Natural killer cell treated with Interleukin-12 subunit alpha and Interleukin-12 subunit beta and Interleukin-15 and Interleukin-18, amount 100 ng/mL, for 72 hours (primary cell): ENCODE measurements around the gene HPCAL1. TPM values are rescaled to one million over a fixed set of nuclear protein-coding genes. Genes with fewer than 3 reads are reported as not detected.
A peak's percentile ranks its signal among the peaks of the same experiment; 100 is the strongest.

Experiments
- ATAC-seq, 2 donors: fragments of 150-1000 bp; cut with Tn5 transposase in 1 of 2; sonication (Bioruptor Pico), chemical (Tn5 transposase) in 1 of 2; 2 replicates each; pipeline ENCODE4 v1.10.0; 2021
- DNase-seq: peaks from one replicate; pipeline ENCODE4 v3.0.0; 2022; ENCODE audit warnings: low spot score
- H3K27ac Mint-ChIP-seq, 2 donors: 1 replicate in 1 of 2; 2 replicates in 1 of 2; pipeline ENCODE4 v1.8.0; 2022; ENCODE audit warnings: mixed read lengths in 2 of 2, mild to moderate bottlenecking in 1 of 2, moderate library complexity in 1 of 2
- H3K27me3 Mint-ChIP-seq, 2 donors: 1 replicate in 1 of 2; 2 replicates in 1 of 2; pipeline ENCODE4 v1.8.0; 2022; ENCODE audit warnings: mixed read lengths in 2 of 2
- H3K36me3 Mint-ChIP-seq: one replicate; pipeline ENCODE4 v1.8.0; 2022; ENCODE audit warnings: mixed read lengths
- H3K4me1 Mint-ChIP-seq, 2 donors: 1 replicate in 1 of 2; 2 replicates in 1 of 2; pipeline ENCODE4 v1.8.0; 2022; ENCODE audit warnings: low read depth in 2 of 2, mixed read lengths in 2 of 2, mild to moderate bottlenecking in 1 of 2
- H3K4me3 Mint-ChIP-seq: one replicate; pipeline ENCODE4 v1.8.0; 2022; ENCODE audit warnings: mixed read lengths
- H3K9me3 Mint-ChIP-seq: 2 replicates; pipeline ENCODE4 v1.8.0; 2022; ENCODE audit warnings: mixed read lengths
- total RNA-seq, 2 donors: library from RNA; stranded (reverse); gene quantifications; one replicate each; pipeline ENCODE4 v1.2.3, GENCODE V29; 2022

The HPCAL1 gene
- total RNA-seq, 2 donors from 2014 or later, result 13.8 to 19.0 TPM

GRCh38 chr2:10408649-10409579 lies 106.2 kb downstream of the HPCAL1 start:
- no peaks in the 10 kb centered on the region for H3K27me3 Mint-ChIP-seq
- H3K9me3 Mint-ChIP-seq, result no peaks in the 10 kb centered on the region
- H3K4me3 Mint-ChIP-seq, result peak overlapping the region; percentile 78
- DNase-seq, result peak; percentile 84
- H3K27ac Mint-ChIP-seq, result peak overlapping the region; percentile 22 to 58
- peaks cover 34% of the 10 kb centered on the region in 2 donors for H3K4me1 Mint-ChIP-seq
- H3K36me3 Mint-ChIP-seq, result no peaks in the 10 kb centered on the region
- peak; percentile 83 to 84 for ATAC-seq

GRCh38 chr2:10410001-10410822 lies 107.5 kb downstream of the HPCAL1 start:
- Mint-ChIP-seq H3K27me3 (no peaks in the 10 kb centered on the region), H3K4me3 (peak overlapping the region; percentile 11), H3K9me3 (no peaks in the 10 kb centered on the region), H3K4me1 (peaks cover 34% of the 10 kb centered on the region in 2 donors), H3K36me3 (no peaks in the 10 kb centered on the region), H3K27ac (no peak overlapping the region)
- ATAC-seq, result no peak
- DNase-seq, result no peak

DNA sequence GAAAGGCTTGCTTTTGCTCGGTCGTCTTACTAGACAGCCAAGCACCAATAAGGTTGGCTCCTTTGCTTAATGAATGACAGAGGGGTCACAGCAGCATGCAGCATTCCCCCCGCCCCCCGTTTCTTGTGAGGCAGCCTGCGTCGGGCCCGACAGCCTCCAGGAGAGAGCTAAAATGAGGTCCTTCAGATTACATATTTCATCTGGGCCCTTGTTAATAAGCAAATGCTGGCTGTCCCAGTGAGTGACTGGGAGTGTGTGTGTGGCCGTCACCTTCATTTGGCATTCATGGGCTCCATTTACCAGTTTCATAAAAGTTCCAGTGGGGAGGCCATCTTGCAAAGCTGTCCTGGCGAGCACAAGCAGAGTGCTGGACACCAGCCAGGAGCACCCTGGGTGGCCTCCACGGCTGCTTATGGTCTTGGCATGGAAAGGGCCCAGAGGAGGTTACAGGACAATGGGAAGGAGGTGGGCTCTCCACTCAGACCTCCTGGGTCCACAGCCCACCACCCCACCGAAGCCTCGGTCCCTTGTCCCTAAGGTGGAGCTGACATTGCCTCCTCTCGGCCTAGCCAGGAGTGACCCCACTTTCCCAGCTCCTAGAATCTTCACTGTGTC lies 108.2 kb downstream of the HPCAL1 start:
- DNase-seq, result no peak
- no peak overlapping the region for H3K4me3 Mint-ChIP-seq
- no peaks in the 10 kb centered on the region for H3K36me3 Mint-ChIP-seq
- H3K4me1 Mint-ChIP-seq, result peaks cover 34% of the 10 kb centered on the region in 2 donors
- H3K9me3 Mint-ChIP-seq, result no peaks in the 10 kb centered on the region
- H3K27me3 Mint-ChIP-seq, result no peaks in the 10 kb centered on the region
- ATAC-seq, result no peak
- H3K27ac Mint-ChIP-seq, result no peak overlapping the region

- Mint-ChIP-seq H3K27me3 (no peaks in the 10 kb centered on the region), H3K36me3 (no peaks in the 10 kb centered on the region), H3K4me3 (no peak overlapping the region), H3K9me3 (no peaks in the 10 kb centered on the region), H3K4me1 (peaks cover 34% of the 10 kb centered on the region in 2 donors), H3K27ac (no peak overlapping the region)
- DNase-seq (no peak), ATAC-seq (no peak)
Measured at GRCh38 chr2:10411557-10411956, 108.9 kb downstream of the HPCAL1 start.

DNA sequence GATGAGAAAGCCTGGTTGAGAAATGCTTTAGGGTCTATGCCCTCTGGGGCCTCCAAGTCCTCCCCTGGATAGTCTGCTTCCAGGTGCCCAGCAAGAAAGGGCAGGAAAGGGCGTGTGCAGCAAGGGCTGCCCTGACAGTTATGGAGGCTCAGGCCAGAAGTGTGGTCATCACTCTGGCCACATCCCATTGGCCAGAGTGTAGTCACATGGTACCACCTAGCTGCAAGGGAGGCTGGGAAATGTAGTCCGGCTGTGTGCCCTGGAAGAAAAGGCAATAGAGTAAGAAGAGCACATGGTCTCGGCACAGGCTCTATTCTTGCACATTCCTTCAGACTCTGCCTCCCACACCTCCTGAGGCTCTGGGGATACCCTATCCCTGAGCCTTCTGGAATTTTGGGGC lies 109.7 kb downstream of the HPCAL1 start:
- no peaks in the 10 kb centered on the region for H3K9me3 Mint-ChIP-seq
- H3K4me3 Mint-ChIP-seq, result no peak overlapping the region
- H3K27ac Mint-ChIP-seq, result no peak overlapping the region
- H3K27me3 Mint-ChIP-seq, result no peaks in the 10 kb centered on the region
- no peak for DNase-seq
- H3K4me1 Mint-ChIP-seq, result peaks cover 27 to 28% of the 10 kb centered on the region in 2 donors
- H3K36me3 Mint-ChIP-seq, result no peaks in the 10 kb centered on the region
- peak; percentile 62 to 79 for ATAC-seq

GRCh38 chr2:10413503-10413902 lies 110.8 kb downstream of the HPCAL1 start:
- H3K4me1 Mint-ChIP-seq, result peaks cover 16 to 19% of the 10 kb centered on the region in 2 donors
- no peaks in the 10 kb centered on the region for H3K9me3 Mint-ChIP-seq
- H3K27me3 Mint-ChIP-seq, result no peaks in the 10 kb centered on the region
- H3K36me3 Mint-ChIP-seq, result no peaks in the 10 kb centered on the region
- DNase-seq (no peak), ATAC-seq (no peak)
- no peak overlapping the region for H3K4me3 Mint-ChIP-seq
- no peak overlapping the region for H3K27ac Mint-ChIP-seq

DNA sequence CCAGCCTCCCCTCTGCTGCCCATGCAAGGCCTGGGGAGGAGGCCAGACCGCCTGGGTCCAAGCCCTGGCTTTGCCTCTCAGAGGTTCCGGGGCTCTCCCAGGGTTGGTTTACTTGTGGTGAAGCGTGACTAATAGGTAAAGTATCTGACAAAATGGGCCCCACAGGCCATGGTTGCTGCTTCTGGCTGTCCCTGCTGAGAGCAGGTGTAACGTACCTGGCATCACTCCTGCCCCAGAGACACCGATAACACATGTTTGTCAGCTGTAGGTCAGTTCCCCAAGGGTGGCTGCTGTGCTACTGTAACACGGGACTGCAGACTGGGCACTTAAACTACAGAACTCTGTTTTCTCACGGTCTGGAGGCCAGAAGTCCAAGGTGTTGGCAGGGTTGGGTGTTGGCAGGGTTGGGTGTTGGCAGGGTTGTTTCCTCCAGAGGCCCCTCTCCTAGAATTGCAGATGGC lies 111.3 kb downstream of the HPCAL1 start:
- no peak overlapping the region for H3K4me3 Mint-ChIP-seq
- no peak for ATAC-seq
- peaks cover 11 to 14% of the 10 kb centered on the region in 2 donors for H3K4me1 Mint-ChIP-seq

DNA sequence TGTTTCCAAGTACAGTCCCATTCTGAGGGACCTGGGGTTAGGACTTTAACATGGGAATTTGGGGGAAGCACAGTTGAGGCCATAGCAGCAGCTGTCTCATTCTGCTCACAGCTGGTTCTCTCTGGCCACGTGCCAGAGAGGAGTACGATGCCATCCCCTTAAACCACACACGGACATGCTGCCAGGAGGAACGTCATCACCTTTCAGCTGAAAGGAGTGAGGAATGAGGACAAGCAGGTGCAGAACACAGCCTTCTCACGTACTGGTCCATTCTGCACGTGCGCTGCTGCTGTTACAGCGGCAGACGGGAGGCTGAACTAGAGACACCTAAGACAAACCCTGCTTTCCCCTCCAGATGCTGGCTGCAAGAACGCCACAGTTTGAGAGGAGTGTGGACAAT lies 111.9 kb downstream of the HPCAL1 start:
- peaks cover 8 to 11% of the 10 kb centered on the region in 2 donors for H3K4me1 Mint-ChIP-seq
- no peak overlapping the region for H3K4me3 Mint-ChIP-seq
- H3K9me3 Mint-ChIP-seq, result no peaks in the 10 kb centered on the region
- no peaks in the 10 kb centered on the region for H3K36me3 Mint-ChIP-seq
- DNase-seq (no peak), ATAC-seq (no peak)
- H3K27ac Mint-ChIP-seq, result no peak overlapping the region
- no peaks in the 10 kb centered on the region for H3K27me3 Mint-ChIP-seq

More for the DNA sequence above, 111.3 kb downstream of the HPCAL1 start:
- no peak for DNase-seq
- H3K36me3 Mint-ChIP-seq, result no peaks in the 10 kb centered on the region
- no peaks in the 10 kb centered on the region for H3K27me3 Mint-ChIP-seq
- no peak overlapping the region for H3K27ac Mint-ChIP-seq
- no peaks in the 10 kb centered on the region for H3K9me3 Mint-ChIP-seq

GRCh38 chr2:10415048-10415447 lies 112.3 kb downstream of the HPCAL1 start:
- H3K27me3 Mint-ChIP-seq, result no peaks in the 10 kb centered on the region
- no peak overlapping the region for H3K27ac Mint-ChIP-seq
- no peak for ATAC-seq
- peaks cover 6 to 11% of the 10 kb centered on the region in 2 donors for H3K4me1 Mint-ChIP-seq
- H3K36me3 Mint-ChIP-seq, result no peaks in the 10 kb centered on the region
- no peaks in the 10 kb centered on the region for H3K9me3 Mint-ChIP-seq
- DNase-seq, result no peak
- no peak overlapping the region for H3K4me3 Mint-ChIP-seq

GRCh38 chr2:10415640-10416039 lies 112.9 kb downstream of the HPCAL1 start:
- DNase-seq (no peak), ATAC-seq (no peak)
- Mint-ChIP-seq H3K4me1 (peaks cover under 1 to 11% of the 10 kb centered on the region in 2 donors), H3K36me3 (no peaks in the 10 kb centered on the region), H3K4me3 (no peak overlapping the region), H3K27me3 (no peaks in the 10 kb centered on the region), H3K9me3 (no peaks in the 10 kb centered on the region), H3K27ac (no peak overlapping the region)

DNA sequence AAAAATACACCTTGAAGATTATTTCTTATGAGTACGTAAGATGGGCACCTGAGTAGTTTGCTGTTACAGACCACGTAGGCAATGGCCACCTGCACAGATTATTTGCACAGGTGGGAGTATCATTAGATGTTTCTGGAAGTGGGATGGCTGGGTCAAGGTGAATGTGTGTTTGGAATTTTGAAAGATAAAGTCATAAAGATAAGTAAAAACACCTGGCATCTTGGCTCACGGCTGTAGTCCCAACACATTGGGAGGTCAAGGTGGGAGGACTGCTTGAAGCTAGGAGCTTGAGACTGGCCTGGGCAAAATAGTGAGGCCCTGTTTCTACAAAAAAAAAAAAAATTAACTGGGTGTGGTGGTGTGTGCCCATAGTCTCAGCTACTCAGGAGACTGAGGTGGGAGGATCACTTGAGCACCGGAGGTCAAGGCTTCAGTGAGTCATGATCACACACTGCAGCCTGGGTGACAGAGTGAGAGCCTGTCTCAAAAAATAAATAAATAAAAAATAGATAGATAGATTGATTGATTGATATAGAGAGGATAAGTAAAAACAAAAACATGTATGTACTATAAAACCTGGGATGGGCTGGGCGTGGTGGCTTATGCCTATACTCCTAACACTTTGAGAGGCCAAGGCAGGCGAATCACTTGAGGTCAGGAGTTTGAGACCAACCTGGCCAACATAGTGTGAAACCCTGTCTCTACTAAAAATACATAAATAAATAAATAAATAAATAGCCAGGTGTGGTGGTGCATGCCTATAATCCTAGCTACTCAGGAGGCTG lies 115.0 kb downstream of the HPCAL1 start:
- no peak for DNase-seq
- H3K27me3 Mint-ChIP-seq, result no peaks in the 10 kb centered on the region
- no peak overlapping the region for H3K4me3 Mint-ChIP-seq
- H3K9me3 Mint-ChIP-seq, result no peaks in the 10 kb centered on the region
- peaks cover 0 to 3% of the 10 kb centered on the region in 2 donors for H3K4me1 Mint-ChIP-seq
- no peak overlapping the region for H3K27ac Mint-ChIP-seq
- H3K36me3 Mint-ChIP-seq, result no peaks in the 10 kb centered on the region
- ATAC-seq, result no peak

GRCh38 chr2:10419553-10420257 lies 117.0 kb downstream of the HPCAL1 start:
- no peak for DNase-seq
- Mint-ChIP-seq H3K36me3 (no peaks in the 10 kb centered on the region), H3K27ac (no peak overlapping the region), H3K4me1 (peaks cover 0 to 3% of the 10 kb centered on the region in 2 donors), H3K4me3 (no peak overlapping the region), H3K27me3 (no peaks in the 10 kb centered on the region), H3K9me3 (no peaks in the 10 kb centered on the region)
- ATAC-seq, result no peak
